B cell (primary cell): ENCODE measurements around the gene JMJD8. TPM values are rescaled to one million over a fixed set of nuclear protein-coding genes. Genes with fewer than 3 reads are reported as not detected.

ENCODE experiments used
- ATAC-seq: fragments of 200-7000 bp; cut with Tn5 transposase; one replicate; pipeline ENCODE4 v1.10.0; 2021; ENCODE audit warnings: low read depth, mild to moderate bottlenecking, moderate number of reproducible peaks, moderate library complexity
- CTCF ChIA-PET: fragments of 350-600 bp; sonication (Branson Sonifier 250); formaldehyde crosslinking; loops from one replicate; lab custom pipeline; 2021; ENCODE audit warnings: antibody characterized with exemption, inconsistent platforms; lab: Charles Lee
- POLR2A ChIA-PET: fragments of 350-600 bp; sonication (Branson Sonifier 250); formaldehyde crosslinking; loops from one replicate; lab custom pipeline; 2021; ENCODE audit warnings: antibody characterized with exemption; lab: Charles Lee
- DNase-seq: peaks from one replicate; pipeline ENCODE4 v3.0.0; 2013
- H2AFZ ChIP-seq: 2 replicates; pipeline ENCODE4 v1.6.1; 2012; ENCODE audit warnings: mild to moderate bottlenecking, low read depth, low read length; ENCODE audit not compliant: insufficient read depth, poor library complexity, severe bottlenecking
- H3K27ac ChIP-seq, 2 donors: 1 replicate in 1 of 2; 2 replicates in 1 of 2; pipeline ENCODE4 v1.5.1; 2012 to 2013; ENCODE audit warnings: low read length in 2 of 2, mild to moderate bottlenecking in 2 of 2, moderate library complexity in 1 of 2
- H3K27me3 ChIP-seq, 4 experiments: fragments of 200-600 bp in 1 of 4; sonication (generic) in 1 of 4; replicated peaks in 1 of 4; 1 replicate in 2 of 4; 2 replicates in 2 of 4; pipeline versions ENCODE4 v1.6.1 to v1.7.0; 2013 to 2016; ENCODE audit warnings: low read length in 3 of 4, mild to moderate bottlenecking in 2 of 4, mixed read lengths in 1 of 4, moderate library complexity in 1 of 4; ENCODE audit not compliant: insufficient read depth in 4 of 4, control insufficient read depth in 3 of 4; ENCODE audit errors: control extremely low read depth in 1 of 4
- H3K36me3 ChIP-seq, 2 experiments: replicated peaks in 1 of 2; 1 replicate in 1 of 2; 2 replicates in 1 of 2; pipeline versions ENCODE4 v1.6.1 to v1.7.1; 2013; ENCODE audit warnings: low read length in 1 of 2; ENCODE audit not compliant: insufficient read depth in 2 of 2, control insufficient read depth in 1 of 2; ENCODE audit errors: control extremely low read depth in 1 of 2, extremely low read depth in 1 of 2
- H3K4me1 ChIP-seq, 2 donors: fragments of 200-600 bp in 1 of 2; sonication (generic) in 1 of 2; 1 replicate in 1 of 2; 2 replicates in 1 of 2; pipeline versions ENCODE4 v1.5.1 to v1.6.1; 2013 to 2017; ENCODE audit warnings: low read length in 2 of 2; ENCODE audit not compliant: control insufficient read depth in 2 of 2, insufficient read depth in 2 of 2
- H3K4me2 ChIP-seq: replicated peaks from 2 replicates; pipeline ENCODE3; 2012; ENCODE audit warnings: mild to moderate bottlenecking, low read depth, low read length; ENCODE audit not compliant: poor library complexity, severe bottlenecking
- H3K4me3 ChIP-seq, 5 experiments: fragments of 200-600 bp in 1 of 5; sonication (generic) in 1 of 5; 1 replicate in 3 of 5; 2 replicates in 2 of 5; pipeline versions ENCODE4 v1.5.1 to v1.7.0; 2011 to 2016; ENCODE audit warnings: low read length in 4 of 5, mild to moderate bottlenecking in 4 of 5, low read depth in 2 of 5, control low read depth in 1 of 5, moderate library complexity in 1 of 5; ENCODE audit not compliant: insufficient read depth in 1 of 5; ENCODE audit errors: control extremely low read depth in 1 of 5, extremely low read depth in 1 of 5
- H3K79me2 ChIP-seq: fragments of 200-600 bp; sonication (generic); one replicate; pipeline ENCODE4 v1.6.0; 2016; ENCODE audit warnings: low read length; ENCODE audit not compliant: control insufficient read depth, insufficient read depth
- H3K9ac ChIP-seq: fragments of 200-600 bp; sonication (generic); 2 replicates; pipeline ENCODE4 v1.6.1; 2017; ENCODE audit warnings: mild to moderate bottlenecking, low read length, moderate library complexity
- H3K9me3 ChIP-seq, 3 donors: one replicate each; pipeline versions ENCODE4 v1.6.1 to v1.7.1; 2013; ENCODE audit warnings: low read length in 2 of 3; ENCODE audit not compliant: control insufficient read depth in 2 of 3, insufficient read depth in 1 of 3; ENCODE audit errors: control extremely low read depth in 1 of 3
- H4K20me1 ChIP-seq: 2 replicates; pipeline ENCODE4 v1.6.0; 2012; ENCODE audit warnings: mild to moderate bottlenecking, low read length; ENCODE audit not compliant: insufficient read depth, control insufficient read depth, poor library complexity, severe bottlenecking
- H3K27ac Mint-ChIP-seq: one replicate; pipeline ENCODE4 v1.8.0; 2021; ENCODE audit warnings: mixed read lengths
- H3K27me3 Mint-ChIP-seq: one replicate; pipeline ENCODE4 v1.8.0; 2021; ENCODE audit warnings: mixed read lengths
- H3K4me1 Mint-ChIP-seq: one replicate; pipeline ENCODE4 v1.8.0; 2021; ENCODE audit warnings: mixed read lengths
- H3K4me3 Mint-ChIP-seq: one replicate; pipeline ENCODE4 v1.8.0; 2021; ENCODE audit warnings: mixed read lengths
- H3K9me3 Mint-ChIP-seq: one replicate; pipeline ENCODE4 v1.8.0; 2022; ENCODE audit warnings: mixed read lengths; ENCODE audit not compliant: insufficient read depth
- CTCF ChIP-seq: fragments of 200-600 bp; IDR thresholded peaks from one replicate; pipeline ENCODE4 v1.8.0; 2022; ENCODE audit warnings: antibody characterized with exemption, mild to moderate bottlenecking
- EZH2 ChIP-seq: IDR thresholded peaks from 2 replicates; pipeline ENCODE4 v1.6.1; 2012; ENCODE audit warnings: borderline replicate concordance, low read depth, mild to moderate bottlenecking, moderate library complexity, low read length; ENCODE audit not compliant: insufficient read depth, poor library complexity, severe bottlenecking
- WGBS: methylation state at CpG from one replicate; pipeline ENCODE4 v1.1.5; 2013; ENCODE audit warnings: missing lambda C conversion rate; ENCODE audit not compliant: insufficient coverage; 5-methylcytosine and 5-hydroxymethylcytosine counted together
- intact Hi-C: fragments of 100-400 bp; cut with micrococcal nuclease; formaldehyde crosslinking; loops from one replicate; pipeline ENCODE4 v1.10.0; 2022
- polyA plus RNA-seq: library from polyadenylated mRNA; depleted of rRNA; stranded (reverse); fragments of >200 nt; gene quantifications from 2 replicates; pipeline ENCODE4 v1.2.3, GENCODE V29; 2012
- total RNA-seq, 2 donors: library from RNA; stranded (reverse); fragments of 120-200 nt in 1 of 2; gene quantifications; 1 replicate in 1 of 2; 2 replicates in 1 of 2; pipeline versions ENCODE4 v1.2.3 to v1.2.4, GENCODE V29; 2013 to 2022

The JMJD8 gene
- total and polyA plus RNA-seq, 2 donors (not counting 1 experiment from before 2014, with no cell fraction given): 46.3 to 69.3 TPM

GRCh38 chr16:678858-679813, 5.0 kb downstream of the JMJD8 start:
- WGBS: 28% methylated on average over 50 of the region's 52 CpGs
- Histone ChIP-seq H3K79me2 (peaks cover 29% of the 10 kb centered on the region), H2AFZ (peak overlapping the region; percentile 85), H3K9me3 (peaks cover 0 to 7% (median 0%) of the 10 kb centered on the region in 3 donors), H4K20me1 (peaks cover 31% of the 10 kb centered on the region), H3K4me1 (peaks cover 29 to 61% of the 10 kb centered on the region in 2 donors), H3K9ac (peak overlapping the region; percentile 73), H3K4me2 (peak overlapping the region; percentile 99), H3K4me3 (peak overlapping the region in 4 of 5 experiments; percentile 46 to 72 (median 58)), H3K36me3 (peaks cover 0 to 17% of the 10 kb centered on the region in 2 experiments), H3K27ac (peak overlapping the region in 1 of 2 donors; percentile 30), H3K27me3 (peaks cover 0 to 25% (median 11%) of the 10 kb centered on the region in 4 experiments)
- intact Hi-C loops: loop anchor here (1.0 to 5.0 kb wide), 4 partner anchors 11 to 998 kb away; partner anchors contain the start of genes JPT2, METTL26 and RHOT2
- peaks cover 42% of the 10 kb centered on the region for H3K4me1 Mint-ChIP-seq
- no peak for TF ChIP-seq CTCF
- TF ChIP-seq EZH2: no peak
- ChIA-PET CTCF (no interaction called here), POLR2A (no interaction called here)
- H3K4me3 Mint-ChIP-seq: peak overlapping the region; percentile 88
- H3K27ac Mint-ChIP-seq: peak overlapping the region; percentile 80
- H3K9me3 Mint-ChIP-seq: no peaks in the 10 kb centered on the region
- H3K27me3 Mint-ChIP-seq: peaks cover 6% of the 10 kb centered on the region
- DNase-seq (peak; percentile 47), ATAC-seq (no peak)
